DND-41 (cell line): ENCODE data around the gene PTGES3L.

Source experiments
- ATAC-seq: fragments of 200-7000 bp; cut with Tn5 transposase; 3 replicates; pipeline ENCODE4 v1.9.1; 2021; ENCODE audit warnings: low read depth; ENCODE audit not compliant: insufficient read depth
- DNase-seq: peaks from one replicate; pipeline ENCODE4 v3.0.0-alpha.2; 2020
- H2AFZ ChIP-seq: 2 replicates; pipeline ENCODE4 v1.6.0; 2012; ENCODE audit warnings: low read depth, low read length
- H3K27ac ChIP-seq: 2 replicates; pipeline ENCODE4 v1.5.1; 2012; ENCODE audit warnings: low read length, inconsistent platforms
- H3K27me3 ChIP-seq: fragments of 200-600 bp; sonication (generic); 2 replicates; pipeline ENCODE4 v1.6.0; 2012; ENCODE audit warnings: low read length, mild to moderate bottlenecking, inconsistent platforms; ENCODE audit not compliant: insufficient read depth, poor library complexity
- H3K36me3 ChIP-seq: 2 replicates; pipeline ENCODE4 v1.5.1; 2012; ENCODE audit warnings: low read length, inconsistent platforms; ENCODE audit not compliant: insufficient read depth
- H3K4me1 ChIP-seq: 2 replicates; pipeline ENCODE4 v1.5.1; 2012; ENCODE audit warnings: mild to moderate bottlenecking, low read length; ENCODE audit not compliant: insufficient read depth
- H3K4me2 ChIP-seq: 2 replicates; pipeline ENCODE4 v1.6.0; 2012; ENCODE audit warnings: mild to moderate bottlenecking, moderate library complexity, low read length, inconsistent platforms; ENCODE audit not compliant: insufficient read depth
- H3K4me3 ChIP-seq, 2 experiments: fragments of 200-600 bp in 1 of 2; shearing (Covaris generic) in 1 of 2; 2 replicates each; pipeline ENCODE4 v1.5.1; 2012 to 2016; ENCODE audit warnings: inconsistent platforms in 2 of 2, low read length in 2 of 2, mild to moderate bottlenecking in 2 of 2, low read depth in 1 of 2, moderate library complexity in 1 of 2
- H3K79me2 ChIP-seq: 2 replicates; pipeline ENCODE4 v1.6.0; 2012; ENCODE audit warnings: low read length, inconsistent platforms; ENCODE audit not compliant: insufficient read depth
- H3K9ac ChIP-seq: 2 replicates; pipeline ENCODE4 v1.6.0; 2012; ENCODE audit warnings: low read depth, mild to moderate bottlenecking, inconsistent platforms, low read length, moderate library complexity
- H3K9me3 ChIP-seq: 2 replicates; pipeline ENCODE4 v1.5.1; 2012; ENCODE audit warnings: low read length, moderate library complexity, mild to moderate bottlenecking, inconsistent platforms; ENCODE audit not compliant: insufficient read depth, severe bottlenecking
- H4K20me1 ChIP-seq: 2 replicates; pipeline ENCODE4 v1.6.0; 2012; ENCODE audit warnings: low read length; ENCODE audit not compliant: insufficient read depth
- EZH2 ChIP-seq: IDR thresholded peaks from 3 replicates; pipeline ENCODE4 v1.6.1; 2012; ENCODE audit warnings: borderline replicate concordance, low read depth, mild to moderate bottlenecking, moderate library complexity, low read length, inconsistent platforms; ENCODE audit not compliant: severe bottlenecking
- TF ChIP-seq, protein P1 (sequence below): IDR thresholded peaks from 2 replicates; pipeline ENCODE4 v1.5.1; 2012; ENCODE audit warnings: borderline replicate concordance, low read length, moderate library complexity, mild to moderate bottlenecking; ENCODE audit not compliant: poor library complexity, severe bottlenecking; ENCODE audit errors: extremely low read depth

Gene PTGES3L

DNA sequence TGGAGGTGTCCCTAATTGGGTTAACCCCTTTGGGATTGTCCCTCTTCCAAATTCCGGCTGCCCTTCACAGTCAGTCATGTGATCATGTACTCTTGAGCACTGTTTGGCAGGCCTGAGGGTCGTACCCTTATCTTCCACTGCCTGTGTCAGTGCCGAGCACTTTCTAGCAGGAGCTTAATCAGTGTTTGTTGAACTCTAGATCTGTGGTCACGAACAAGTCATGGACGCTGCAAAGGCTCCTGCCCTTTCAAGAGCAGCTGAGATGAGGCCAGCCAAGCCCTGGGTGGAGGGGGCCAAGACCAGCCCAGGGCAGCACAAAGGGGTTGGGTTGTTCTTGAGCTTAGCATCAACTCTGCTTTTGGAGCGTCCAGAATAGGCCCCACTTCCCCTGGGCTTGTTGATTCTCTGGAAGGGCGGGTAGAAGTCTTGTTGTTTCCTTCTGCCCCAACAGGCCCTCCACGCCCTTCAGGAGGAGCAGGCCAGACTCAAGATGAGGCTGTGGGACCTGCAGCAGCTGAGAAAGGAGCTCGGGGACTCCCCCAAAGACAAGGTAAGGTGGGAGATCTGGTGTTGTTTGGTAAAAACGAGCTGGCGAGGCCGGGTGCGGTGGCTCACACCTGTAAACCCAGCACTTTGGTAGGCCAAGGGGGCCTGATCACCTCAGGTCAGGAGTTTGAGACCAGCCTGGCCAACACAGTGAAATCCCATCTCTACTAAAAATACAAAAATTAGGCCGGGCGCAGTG is 32.0 kb upstream of the PTGES3L start:
- no peaks in the 10 kb centered on the region for H4K20me1 ChIP-seq
- H3K36me3 ChIP-seq, result peaks cover 17% of the 10 kb centered on the region
- no peak overlapping the region for H3K4me2 ChIP-seq
- no peaks in the 10 kb centered on the region for H3K27me3 ChIP-seq
- no peak overlapping the region for H3K27ac ChIP-seq
- no peak overlapping the region for H3K4me3 ChIP-seq
- TF ChIP-seq EZH2, result no peak
- TF ChIP-seq, protein P1, sequence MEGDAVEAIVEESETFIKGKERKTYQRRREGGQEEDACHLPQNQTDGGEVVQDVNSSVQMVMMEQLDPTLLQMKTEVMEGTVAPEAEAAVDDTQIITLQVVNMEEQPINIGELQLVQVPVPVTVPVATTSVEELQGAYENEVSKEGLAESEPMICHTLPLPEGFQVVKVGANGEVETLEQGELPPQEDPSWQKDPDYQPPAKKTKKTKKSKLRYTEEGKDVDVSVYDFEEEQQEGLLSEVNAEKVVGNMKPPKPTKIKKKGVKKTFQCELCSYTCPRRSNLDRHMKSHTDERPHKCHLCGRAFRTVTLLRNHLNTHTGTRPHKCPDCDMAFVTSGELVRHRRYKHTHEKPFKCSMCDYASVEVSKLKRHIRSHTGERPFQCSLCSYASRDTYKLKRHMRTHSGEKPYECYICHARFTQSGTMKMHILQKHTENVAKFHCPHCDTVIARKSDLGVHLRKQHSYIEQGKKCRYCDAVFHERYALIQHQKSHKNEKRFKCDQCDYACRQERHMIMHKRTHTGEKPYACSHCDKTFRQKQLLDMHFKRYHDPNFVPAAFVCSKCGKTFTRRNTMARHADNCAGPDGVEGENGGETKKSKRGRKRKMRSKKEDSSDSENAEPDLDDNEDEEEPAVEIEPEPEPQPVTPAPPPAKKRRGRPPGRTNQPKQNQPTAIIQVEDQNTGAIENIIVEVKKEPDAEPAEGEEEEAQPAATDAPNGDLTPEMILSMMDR, result no peak
- no peak overlapping the region for H2AFZ ChIP-seq
- ATAC-seq (no peak), DNase-seq (no peak)
- H3K4me1 ChIP-seq, result peaks cover 7% of the 10 kb centered on the region
- no peak overlapping the region for H3K9ac ChIP-seq
- H3K9me3 ChIP-seq, result no peaks in the 10 kb centered on the region
- H3K79me2 ChIP-seq, result 0 out of 2 replicates have a peak, but pooled peaks cover 3% of the 10 kb centered on the region

DNA sequence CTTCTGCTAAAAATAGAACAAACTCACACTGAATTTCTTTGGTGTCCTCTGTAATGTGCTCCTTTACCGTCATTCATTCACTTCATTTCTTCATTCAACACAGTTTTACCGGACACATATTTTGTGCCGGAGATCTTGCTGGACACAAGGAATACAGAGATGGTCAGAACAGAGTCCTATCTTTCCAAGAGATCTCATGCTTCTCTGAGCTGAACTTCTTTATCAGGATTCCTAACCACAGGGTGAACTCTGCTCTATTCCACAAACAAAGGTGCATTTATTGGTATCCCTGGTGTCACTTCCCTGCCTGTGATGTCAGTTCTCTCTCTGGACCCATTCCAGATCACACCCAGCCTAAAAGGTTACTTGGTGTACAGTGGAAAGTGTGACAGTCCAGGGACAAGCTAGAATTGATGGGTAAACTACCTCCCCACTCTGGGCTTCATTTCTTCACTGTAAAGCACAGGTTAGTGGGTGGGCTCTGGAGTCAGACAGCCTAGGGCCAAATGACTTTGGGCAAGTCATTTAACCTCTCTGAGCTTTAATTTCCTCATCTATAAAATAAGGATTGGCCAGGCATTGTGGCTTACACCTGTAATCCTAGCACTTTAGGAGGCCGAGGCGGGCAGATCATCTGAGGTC is 30.9 kb upstream of the PTGES3L start:
- no peak overlapping the region for H3K9ac ChIP-seq
- ATAC-seq (no peak), DNase-seq (no peak)
- H4K20me1 ChIP-seq, result no peaks in the 10 kb centered on the region
- H3K79me2 ChIP-seq, result 0 out of 2 replicates have a peak, but pooled peaks cover 5% of the 10 kb centered on the region
- no peak overlapping the region for H3K27ac ChIP-seq
- TF ChIP-seq, protein P1, result no peak
- no peak for TF ChIP-seq EZH2
- no peak overlapping the region for H2AFZ ChIP-seq
- H3K36me3 ChIP-seq, result peaks cover 14% of the 10 kb centered on the region
- H3K4me1 ChIP-seq, result peaks cover 15% of the 10 kb centered on the region
- H3K4me3 ChIP-seq, result no peak overlapping the region
- no peaks in the 10 kb centered on the region for H3K27me3 ChIP-seq
- no peaks in the 10 kb centered on the region for H3K9me3 ChIP-seq
- H3K4me2 ChIP-seq, result no peak overlapping the region

DNA sequence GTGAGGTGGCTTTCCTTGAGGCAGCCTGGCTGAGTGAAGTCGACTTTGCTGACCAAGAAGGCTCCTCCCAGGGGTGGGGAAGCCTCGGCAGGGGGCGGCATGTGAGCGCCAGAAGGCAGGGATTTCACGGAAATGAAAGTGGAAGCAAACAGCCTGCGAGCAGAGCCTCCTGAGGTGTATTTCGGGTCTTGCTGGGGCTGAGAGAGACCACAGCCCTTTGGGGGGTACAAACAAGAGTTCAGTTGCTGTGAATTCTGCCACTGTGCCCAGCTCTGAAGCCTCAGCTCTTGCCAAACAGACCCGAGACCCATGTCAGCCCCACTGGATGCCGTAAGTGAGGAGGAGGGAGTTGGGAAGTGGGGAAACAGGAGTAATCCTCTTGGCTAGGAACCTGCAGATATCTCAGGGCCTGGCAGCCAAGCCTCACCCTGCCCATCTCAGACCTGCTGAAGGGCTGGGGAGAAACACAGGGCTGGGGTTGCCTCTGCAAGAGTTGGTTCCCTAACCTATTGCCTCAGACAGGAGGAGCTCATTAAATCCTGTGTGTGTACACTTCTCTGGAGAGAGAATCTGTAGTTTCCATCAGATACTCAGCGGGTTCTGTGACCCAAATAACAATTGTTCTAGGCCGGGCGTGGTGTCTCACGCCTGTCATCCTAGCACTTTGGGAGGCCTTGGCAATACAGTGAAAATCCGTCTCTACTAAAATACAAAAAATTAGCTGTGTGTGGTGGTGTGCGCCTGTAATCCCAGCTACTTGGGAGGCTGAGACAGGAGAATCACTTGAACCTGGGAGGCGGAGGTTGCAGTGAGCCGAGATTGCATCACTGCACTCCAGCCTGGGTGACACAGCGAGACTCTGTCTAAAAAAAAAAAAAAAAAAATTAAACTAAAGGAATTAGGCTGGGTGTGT is 27.0 kb upstream of the PTGES3L start, which contains the start of gene IFI35:
Gene IFI35, plus strand, starts transcription at position 146 of the 913 bp plus-strand sequence. Its CDS starts 164 bp downstream, at position 310.
- peak within 1 kb of the TSS; percentile 89 for H2AFZ ChIP-seq
- peak within 1 kb of the TSS; percentile 32 to 65; a peak in 3 of 4 replicates for H3K4me3 ChIP-seq
- H3K4me1 ChIP-seq, result peaks cover 15% of the 10 kb centered on the region
- ATAC-seq (peak; percentile 98), DNase-seq (peak; percentile 92)
- H3K27ac ChIP-seq, result peak within 1 kb of the TSS; percentile 92
- no peaks in the 10 kb centered on the region for H3K9me3 ChIP-seq
- no peak for TF ChIP-seq EZH2
- TF ChIP-seq, protein P1, result peak; percentile 86
- no peaks in the 10 kb centered on the region for H3K27me3 ChIP-seq
- H3K9ac ChIP-seq, result peak within 1 kb of the TSS; percentile 69
- peak within 1 kb of the TSS; percentile 72 for H3K4me2 ChIP-seq
- H3K36me3 ChIP-seq, result peaks cover 21% of the 10 kb centered on the region
- 0 out of 2 replicates have a peak, but pooled peaks cover 5% of the 10 kb centered on the region for H3K79me2 ChIP-seq
- no peaks in the 10 kb centered on the region for H4K20me1 ChIP-seq
